H1 (cell line): ENCODE results near the gene LTN1. TPM values are rescaled to one million over a fixed set of nuclear protein-coding genes. Genes with fewer than 3 reads are reported as not detected.

Experiments used
- polyA plus RNA-seq, 7 experiments: library from polyadenylated mRNA; depleted of rRNA in 3 of 7; stranded (reverse) in 5 of 7; unstranded in 2 of 7; fragments of >200 nt in 5 of 7; fragments of 200-250 nt in 2 of 7; gene quantifications; 1 replicate in 5 of 7; 2 replicates in 1 of 7; 4 replicates in 1 of 7; pipeline versions ENCODE4 v1.2.1 to v1.2.3, GENCODE V29; 2011 to 2013; ENCODE audit warnings: missing spikeins in 2 of 7, mixed read lengths in 2 of 7
- total RNA-seq: library from RNA; stranded (reverse); fragmentation: NEBNext Ultra II Directional; extraction: Animal tissue kit (Norgen Biotek cat#: 25700); gene quantifications from 2 replicates; pipeline ENCODE4 v1.2.1, GENCODE V29; 2021
- TF ChIP-seq, protein P1 (sequence below), 3 experiments: IDR thresholded peaks; 1 replicate in 2 of 3; 2 replicates in 1 of 3; pipeline versions ENCODE4 v1.5.1 to v1.6.1; 2011; ENCODE audit warnings: low read length in 3 of 3, mild to moderate bottlenecking in 3 of 3, inconsistent platforms in 2 of 3, low read depth in 1 of 3, moderate library complexity in 1 of 3; ENCODE audit not compliant: insufficient read depth in 1 of 3; ENCODE audit errors: control extremely low read depth in 1 of 3

LTN1 gene
- total and polyA plus RNA-seq, 2 of the 8 experiments (the other 6 are each of a cell fraction or from before 2014, with no cell fraction given) = 3.2 to 23.5 TPM

DNA sequence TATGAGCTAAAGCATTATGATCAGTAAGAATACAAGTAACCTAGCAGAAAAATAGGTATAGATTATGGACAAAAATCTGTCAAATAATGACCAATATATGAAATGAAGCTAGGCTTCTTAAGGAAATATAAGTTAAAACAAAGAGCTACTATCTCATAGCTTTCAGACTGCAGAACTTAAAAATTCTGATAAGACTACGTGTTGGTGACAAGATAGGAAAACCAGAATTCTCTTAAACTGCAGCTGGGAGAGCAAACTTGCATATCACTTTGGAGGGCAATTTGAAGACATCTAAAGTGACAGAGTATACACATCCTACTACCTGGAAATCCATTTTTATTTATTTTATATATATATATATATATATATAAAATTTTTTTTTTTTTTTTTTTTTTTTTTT, 65.5 kb downstream of the LTN1 start (continued):
- TF ChIP-seq, protein P1, sequence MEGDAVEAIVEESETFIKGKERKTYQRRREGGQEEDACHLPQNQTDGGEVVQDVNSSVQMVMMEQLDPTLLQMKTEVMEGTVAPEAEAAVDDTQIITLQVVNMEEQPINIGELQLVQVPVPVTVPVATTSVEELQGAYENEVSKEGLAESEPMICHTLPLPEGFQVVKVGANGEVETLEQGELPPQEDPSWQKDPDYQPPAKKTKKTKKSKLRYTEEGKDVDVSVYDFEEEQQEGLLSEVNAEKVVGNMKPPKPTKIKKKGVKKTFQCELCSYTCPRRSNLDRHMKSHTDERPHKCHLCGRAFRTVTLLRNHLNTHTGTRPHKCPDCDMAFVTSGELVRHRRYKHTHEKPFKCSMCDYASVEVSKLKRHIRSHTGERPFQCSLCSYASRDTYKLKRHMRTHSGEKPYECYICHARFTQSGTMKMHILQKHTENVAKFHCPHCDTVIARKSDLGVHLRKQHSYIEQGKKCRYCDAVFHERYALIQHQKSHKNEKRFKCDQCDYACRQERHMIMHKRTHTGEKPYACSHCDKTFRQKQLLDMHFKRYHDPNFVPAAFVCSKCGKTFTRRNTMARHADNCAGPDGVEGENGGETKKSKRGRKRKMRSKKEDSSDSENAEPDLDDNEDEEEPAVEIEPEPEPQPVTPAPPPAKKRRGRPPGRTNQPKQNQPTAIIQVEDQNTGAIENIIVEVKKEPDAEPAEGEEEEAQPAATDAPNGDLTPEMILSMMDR (IDR thresholded peaks at IDR 0.05; ENCODE audit: control extremely low read depth in 1 of 3, insufficient read depth in 1 of 3, low read depth in 1 of 3, low read length in 3 of 3) = no peak
